GM18951 (cell line): ENCODE results near the gene PMM2.

Source experiments
- POLR2A ChIP-seq: IDR thresholded peaks from 4 replicates; pipeline ENCODE4 v1.6.1; 2011; ENCODE audit warnings: mild to moderate bottlenecking; ENCODE audit not compliant: insufficient read length, insufficient read depth; ENCODE audit errors: extremely low read depth
- in situ Hi-C: fragments of 300-500 bp; cut with MboI; formaldehyde crosslinking; loops from one replicate; pipeline ENCODE4 v1.12.0; 2022; ENCODE audit warnings: low sequenced_read_pairs, mixed read lengths, inconsistent platforms; ENCODE audit not compliant: unreplicated experiment

The PMM2 gene

GRCh38 chr16:8854298-8854948 lies 56.8 kb downstream of the PMM2 start:
- in situ Hi-C loops: no loop called here
- no peak for TF ChIP-seq POLR2A

- in situ Hi-C loops: no loop called here
- TF ChIP-seq POLR2A: no peak
These were observed 57.6 kb downstream of the PMM2 start for GRCh38 chr16:8855051-8855786.

GRCh38 chr16:8855972-8856371 lies 58.3 kb downstream of the PMM2 start:
- in situ Hi-C loops: no loop called here
- no peak for TF ChIP-seq POLR2A

GRCh38 chr16:8858994-8859912 lies 61.6 kb downstream of the PMM2 start:
- no peak for TF ChIP-seq POLR2A
- in situ Hi-C loops: no loop called here

GRCh38 chr16:8859913-8860881 lies 62.6 kb downstream of the PMM2 start:
- in situ Hi-C loops: no loop called here
- no peak for TF ChIP-seq POLR2A

- TF ChIP-seq POLR2A: no peak
- in situ Hi-C loops: no loop called here
These were observed 64.1 kb downstream of the PMM2 start for GRCh38 chr16:8861563-8862308.

- peak; percentile 11 for TF ChIP-seq POLR2A
- in situ Hi-C loops: no loop called here
These were observed 64.9 kb downstream of the PMM2 start for GRCh38 chr16:8862309-8863130.

GRCh38 chr16:8863594-8864424 lies 66.2 kb downstream of the PMM2 start:
- no peak for TF ChIP-seq POLR2A
- in situ Hi-C loops: no loop called here

GRCh38 chr16:8864480-8865110 lies 67.0 kb downstream of the PMM2 start:
- in situ Hi-C loops: no loop called here
- no peak for TF ChIP-seq POLR2A

GRCh38 chr16:8865145-8865882 lies 67.7 kb downstream of the PMM2 start:
- TF ChIP-seq POLR2A: no peak
- in situ Hi-C loops: no loop called here
